Measurements from ENCODE around the gene DNAH14. TPM values are rescaled to one million over a fixed set of nuclear protein-coding genes. Genes with fewer than 3 reads are reported as not detected.

Gene DNAH14
- total and polyA plus RNA-seq, 10 of the 15 experiments (the other 5 are each of a cell fraction or from before 2014, with no cell fraction given) = 2.0 to 7.9 (median 4.8) TPM

GRCh38 chr1:225415307-225415706 is 485.8 kb downstream of the DNAH14 start:
- 100% methylated on average over 4 of the region's 4 CpGs for WGBS (ENCODE audit: insufficient coverage, insufficient replicate concordance, low lambda C conversion rate, missing lambda C conversion rate)
- TF ChIP-seq, protein P1, sequence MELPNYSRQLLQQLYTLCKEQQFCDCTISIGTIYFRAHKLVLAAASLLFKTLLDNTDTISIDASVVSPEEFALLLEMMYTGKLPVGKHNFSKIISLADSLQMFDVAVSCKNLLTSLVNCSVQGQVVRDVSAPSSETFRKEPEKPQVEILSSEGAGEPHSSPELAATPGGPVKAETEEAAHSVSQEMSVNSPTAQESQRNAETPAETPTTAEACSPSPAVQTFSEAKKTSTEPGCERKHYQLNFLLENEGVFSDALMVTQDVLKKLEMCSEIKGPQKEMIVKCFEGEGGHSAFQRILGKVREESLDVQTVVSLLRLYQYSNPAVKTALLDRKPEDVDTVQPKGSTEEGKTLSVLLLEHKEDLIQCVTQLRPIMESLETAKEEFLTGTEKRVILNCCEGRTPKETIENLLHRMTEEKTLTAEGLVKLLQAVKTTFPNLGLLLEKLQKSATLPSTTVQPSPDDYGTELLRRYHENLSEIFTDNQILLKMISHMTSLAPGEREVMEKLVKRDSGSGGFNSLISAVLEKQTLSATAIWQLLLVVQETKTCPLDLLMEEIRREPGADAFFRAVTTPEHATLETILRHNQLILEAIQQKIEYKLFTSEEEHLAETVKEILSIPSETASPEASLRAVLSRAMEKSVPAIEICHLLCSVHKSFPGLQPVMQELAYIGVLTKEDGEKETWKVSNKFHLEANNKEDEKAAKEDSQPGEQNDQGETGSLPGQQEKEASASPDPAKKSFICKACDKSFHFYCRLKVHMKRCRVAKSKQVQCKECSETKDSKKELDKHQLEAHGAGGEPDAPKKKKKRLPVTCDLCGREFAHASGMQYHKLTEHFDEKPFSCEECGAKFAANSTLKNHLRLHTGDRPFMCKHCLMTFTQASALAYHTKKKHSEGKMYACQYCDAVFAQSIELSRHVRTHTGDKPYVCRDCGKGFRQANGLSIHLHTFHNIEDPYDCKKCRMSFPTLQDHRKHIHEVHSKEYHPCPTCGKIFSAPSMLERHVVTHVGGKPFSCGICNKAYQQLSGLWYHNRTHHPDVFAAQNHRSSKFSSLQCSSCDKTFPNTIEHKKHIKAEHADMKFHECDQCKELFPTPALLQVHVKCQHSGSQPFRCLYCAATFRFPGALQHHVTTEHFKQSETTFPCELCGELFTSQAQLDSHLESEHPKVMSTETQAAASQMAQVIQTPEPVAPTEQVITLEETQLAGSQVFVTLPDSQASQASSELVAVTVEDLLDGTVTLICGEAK (IDR thresholded peaks at IDR 0.05; ENCODE audit: borderline replicate concordance) = no peak
- TF ChIP-seq CEBPZ (IDR thresholded peaks at IDR 0.05; ENCODE audit: low read depth, low read length) (no peak), MEF2A (IDR thresholded peaks at IDR 0.05; ENCODE audit: insufficient read depth, low read depth, low read length) (no peak), MYB (IDR thresholded peaks at IDR 0.05; ENCODE audit: borderline replicate concordance, low read depth, low read length) (no peak), ZNF687 (IDR thresholded peaks at IDR 0.05) (no peak), SMAD5 (IDR thresholded peaks at IDR 0.05; ENCODE audit: low read depth) (no peak), NRF1 (conservative IDR thresholded peaks at IDR 0.05; ENCODE audit: low read depth, low read length) (no peak), MEF2B (IDR thresholded peaks at IDR 0.05; ENCODE audit: partially characterized antibody, poor library complexity, severe bottlenecking) (no peak), HDAC2 (IDR thresholded peaks at IDR 0.05) (no peak)
- TF ChIP-seq, protein P2, sequence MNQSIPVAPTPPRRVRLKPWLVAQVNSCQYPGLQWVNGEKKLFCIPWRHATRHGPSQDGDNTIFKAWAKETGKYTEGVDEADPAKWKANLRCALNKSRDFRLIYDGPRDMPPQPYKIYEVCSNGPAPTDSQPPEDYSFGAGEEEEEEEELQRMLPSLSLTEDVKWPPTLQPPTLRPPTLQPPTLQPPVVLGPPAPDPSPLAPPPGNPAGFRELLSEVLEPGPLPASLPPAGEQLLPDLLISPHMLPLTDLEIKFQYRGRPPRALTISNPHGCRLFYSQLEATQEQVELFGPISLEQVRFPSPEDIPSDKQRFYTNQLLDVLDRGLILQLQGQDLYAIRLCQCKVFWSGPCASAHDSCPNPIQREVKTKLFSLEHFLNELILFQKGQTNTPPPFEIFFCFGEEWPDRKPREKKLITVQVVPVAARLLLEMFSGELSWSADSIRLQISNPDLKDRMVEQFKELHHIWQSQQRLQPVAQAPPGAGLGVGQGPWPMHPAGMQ (IDR thresholded peaks at IDR 0.05; ENCODE audit: borderline replicate concordance) = no peak
- Histone ChIP-seq H3K27ac (ENCODE audit: control insufficient read depth, insufficient read depth) (no peak overlapping the region), H3K4me3 (no peak overlapping the region), H3K36me3 (ENCODE audit: control insufficient read depth in 2 of 2, insufficient read depth in 2 of 2, low read length in 1 of 2) (peaks cover 14 to 48% of the 10 kb centered on the region in 2 experiments), H2AFZ (ENCODE audit: control insufficient read depth, low read depth, low read length) (no peak overlapping the region), H4K20me1 (ENCODE audit: control insufficient read depth, insufficient read depth) (no peaks in the 10 kb centered on the region), H3K27me3 (replicated peaks in 1 of 2; ENCODE audit: control insufficient read depth in 2 of 2, insufficient read depth in 2 of 2, low read length in 1 of 2) (no peaks in the 10 kb centered on the region), H3K9me3 (replicated peaks; ENCODE audit: control insufficient read depth, insufficient read depth, low read length) (no peaks in the 10 kb centered on the region), H3K4me1 (ENCODE audit: control insufficient read depth, insufficient read depth, low read length) (no peaks in the 10 kb centered on the region), H3K9ac (ENCODE audit: control insufficient read depth, insufficient read depth, low read length) (no peak overlapping the region), H3K79me2 (ENCODE audit: control insufficient read depth, insufficient read depth, low read length) (peaks cover 2% of the 10 kb centered on the region), H3K4me2 (ENCODE audit: control insufficient read depth, insufficient read depth) (no peak overlapping the region)
- BruUV-seq (replicated peaks) = no TSS peak
- intact Hi-C loops (cut with micrococcal nuclease; ENCODE audit: unreplicated experiment) = no loop called here
- ChIA-PET POLR2A (no interaction called here), CTCF (interaction anchor here (2.0 kb wide), 1 partner anchor 27 kb away, joined by 8 read pairs; no protein-coding TSS in a partner anchor), SMC1A (ENCODE audit: uncharacterized antibody, unreplicated experiment) (interaction anchor here (0.5 to 2.6 kb wide), 2 partner anchors 9 to 297 kb away, joined by 4 to 9 read pairs; no protein-coding TSS in a partner anchor), RAD21 (ENCODE audit: unreplicated experiment) (interaction anchor here (0.7 kb wide), 1 partner anchor 29 kb away, joined by 4 read pairs; no protein-coding TSS in a partner anchor)
- ATAC-seq (no peak), FAIRE-seq (no peak), DNase-seq (ENCODE audit: low read depth, low spot score) (no peak)
- in situ Hi-C loops (cut with MboI) = no loop called here

All from GM12878 (cell line).